ENCODE results near the gene PDE6C.

PDE6C gene

GRCh38 chr10:93667795-93668194 is 55.5 kb downstream of the PDE6C start:
- no peak for TF ChIP-seq TAF1 (IDR thresholded peaks at IDR 0.05; ENCODE audit: low read depth)
- no peak for TF ChIP-seq YY1 (IDR thresholded peaks at IDR 0.05; ENCODE audit: low read depth)
- TF ChIP-seq CREB1 (IDR thresholded peaks at IDR 0.05; ENCODE audit: low read depth), result no peak
- no peak for TF ChIP-seq TCF12 (IDR thresholded peaks at IDR 0.05; ENCODE audit: low read depth)
- no peak for TF ChIP-seq MAX (IDR thresholded peaks at IDR 0.05)
- no peak for TF ChIP-seq NFIC (IDR thresholded peaks at IDR 0.05)
- no peak for TF ChIP-seq USF1 (IDR thresholded peaks at IDR 0.05)
- no peak for TF ChIP-seq TEAD4 (IDR thresholded peaks at IDR 0.05)
- no peak for TF ChIP-seq CEBPB (IDR thresholded peaks at IDR 0.05)
- TF ChIP-seq EP300 (IDR thresholded peaks at IDR 0.05; ENCODE audit: borderline replicate concordance), result no peak
- no peak for TF ChIP-seq EGR1 (IDR thresholded peaks at IDR 0.05)
- no peak for TF ChIP-seq FOXM1 (IDR thresholded peaks at IDR 0.05; ENCODE audit: borderline replicate concordance, low read depth)
- no peak for TF ChIP-seq REST (IDR thresholded peaks at IDR 0.05; ENCODE audit: low read depth)
- no peak for TF ChIP-seq RAD21 (IDR thresholded peaks at IDR 0.05; ENCODE audit: low read depth)

GRCh38 chr10:93670372-93670771 is 58.0 kb downstream of the PDE6C start:
- TF ChIP-seq REST (IDR thresholded peaks at IDR 0.05; ENCODE audit: low read depth), result no peak
- TF ChIP-seq TCF12 (IDR thresholded peaks at IDR 0.05; ENCODE audit: low read depth), result no peak
- TF ChIP-seq YY1 (IDR thresholded peaks at IDR 0.05; ENCODE audit: low read depth), result no peak
- TF ChIP-seq CREB1 (IDR thresholded peaks at IDR 0.05; ENCODE audit: low read depth), result no peak
- TF ChIP-seq NFIC (IDR thresholded peaks at IDR 0.05), result no peak
- TF ChIP-seq ZBTB7A (IDR thresholded peaks at IDR 0.05; ENCODE audit: low read depth), result no peak
- no peak for TF ChIP-seq EGR1 (IDR thresholded peaks at IDR 0.05)

GRCh38 chr10:93671042-93671441 is 58.7 kb downstream of the PDE6C start:
- TF ChIP-seq ZBTB7A (IDR thresholded peaks at IDR 0.05; ENCODE audit: low read depth) (no peak), TCF12 (IDR thresholded peaks at IDR 0.05; ENCODE audit: low read depth) (no peak), USF1 (IDR thresholded peaks at IDR 0.05) (no peak), NFIC (IDR thresholded peaks at IDR 0.05) (no peak), CREB1 (IDR thresholded peaks at IDR 0.05; ENCODE audit: low read depth) (no peak), EP300 (IDR thresholded peaks at IDR 0.05; ENCODE audit: borderline replicate concordance) (no peak), TEAD4 (IDR thresholded peaks at IDR 0.05) (no peak), FOXM1 (IDR thresholded peaks at IDR 0.05; ENCODE audit: borderline replicate concordance, low read depth) (no peak), MAX (IDR thresholded peaks at IDR 0.05) (no peak), YY1 (IDR thresholded peaks at IDR 0.05; ENCODE audit: low read depth) (no peak), EGR1 (IDR thresholded peaks at IDR 0.05) (no peak), TAF1 (IDR thresholded peaks at IDR 0.05; ENCODE audit: low read depth) (no peak), REST (IDR thresholded peaks at IDR 0.05; ENCODE audit: low read depth) (no peak), RAD21 (IDR thresholded peaks at IDR 0.05; ENCODE audit: low read depth) (no peak)

GRCh38 chr10:93672022-93672678 is 59.8 kb downstream of the PDE6C start:
- no peak for TF ChIP-seq MAX (IDR thresholded peaks at IDR 0.05)

Data from Ishikawa (cell line).